SK-N-SH (cell line): ENCODE results near the gene NOL4L.

Source experiments
- CTCF ChIP-seq: fragments of 200-600 bp; sonication (generic); IDR thresholded peaks from 2 replicates; pipeline ENCODE4 v1.6.1; 2017; ENCODE audit warnings: antibody characterized with exemption, mild to moderate bottlenecking, moderate library complexity
- FOXJ3 ChIP-seq: sonication (generic); formaldehyde crosslinking; IDR thresholded peaks from 2 replicates; pipeline ENCODE4 v1.5.1; 2020; ENCODE audit warnings: mild to moderate bottlenecking, missing genetic modification reagents
- PBX3 ChIP-seq: IDR thresholded peaks from 2 replicates; pipeline ENCODE4; 2012
- POLR2AphosphoS5 ChIP-seq: IDR thresholded peaks from 2 replicates; pipeline ENCODE4 v1.6.1; 2012; ENCODE audit warnings: low read depth, low read length
- TCF12 ChIP-seq: IDR thresholded peaks from 2 replicates; pipeline ENCODE4 v1.4.0; 2012

DNA sequence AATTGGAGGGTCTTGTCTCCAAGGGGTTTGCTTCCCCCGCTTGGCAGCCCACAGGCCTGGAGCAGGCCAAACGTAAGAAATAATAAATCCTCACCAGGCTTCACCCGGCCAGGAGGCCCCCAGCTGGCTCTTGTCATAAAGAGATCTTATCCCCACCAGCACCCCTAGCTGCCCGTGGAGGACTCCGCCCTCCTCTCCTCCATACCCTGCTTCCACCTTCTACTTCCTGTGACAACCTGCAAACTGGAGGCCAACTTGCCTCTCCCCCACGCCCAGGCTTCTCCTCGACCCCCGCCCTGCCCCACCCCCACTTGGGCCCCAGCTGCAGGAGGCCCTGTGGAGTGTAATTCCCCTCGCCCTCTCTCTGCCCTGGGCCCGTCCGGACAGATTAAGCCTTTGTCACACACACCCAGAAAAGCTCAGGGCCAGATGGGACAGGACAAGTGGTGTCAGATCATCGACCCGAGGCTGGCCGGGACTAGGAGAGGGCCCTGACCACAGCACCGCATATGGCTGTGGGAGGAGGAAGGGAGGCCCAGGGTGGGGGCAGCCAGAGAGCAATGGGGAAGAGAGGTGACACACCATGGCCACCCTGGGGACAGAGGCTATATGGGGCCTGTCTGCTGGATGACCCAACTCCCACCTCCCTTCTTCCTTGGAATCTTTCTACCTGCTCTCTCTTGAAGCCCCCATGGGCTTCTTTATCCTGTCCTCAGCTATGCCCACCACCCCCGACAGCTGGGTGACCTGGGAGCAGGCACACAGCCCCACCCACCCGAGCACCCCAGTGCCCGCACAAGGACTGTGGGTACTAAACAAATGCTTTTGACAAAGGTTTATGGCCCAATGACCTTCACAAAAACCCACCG lies 3.9 kb downstream of the NOL4L start:
- TF ChIP-seq PBX3 (no peak), CTCF (no peak), TCF12 (no peak), POLR2AphosphoS5 (no peak), FOXJ3 (CRISPR knock-in tag) (no peak)
